Measurements from ENCODE around the gene CFAP57. TPM values are rescaled to one million over a fixed set of nuclear protein-coding genes. Genes with fewer than 3 reads are reported as not detected.

Gene CFAP57
- total and polyA plus RNA-seq, 2 of the 4 experiments (the other 2 are of a cell fraction) = 0.29 to 0.36 TPM

- H2AFZ ChIP-seq (replicated peaks; ENCODE audit: low read length, poor library complexity) = no peak overlapping the region
- CTCF ChIA-PET = no interaction called here
- H3K36me3 ChIP-seq (ENCODE audit: control insufficient read depth, insufficient read depth, low read length) = no peaks in the 10 kb centered on the region
- H4K20me1 ChIP-seq (ENCODE audit: insufficient read depth, low read length) = no peaks in the 10 kb centered on the region
- no peak for TF ChIP-seq BHLHE40 (IDR thresholded peaks at IDR 0.05; ENCODE audit: low read depth, low read length)
- no peak for TF ChIP-seq NFE2L2 (IDR thresholded peaks at IDR 0.05; ENCODE audit: low read depth, low read length)
- no peak for TF ChIP-seq CTCF (conservative IDR thresholded peaks at IDR 0.05; ENCODE audit: low read depth, low read length)
- no peak for TF ChIP-seq MXI1 (IDR thresholded peaks at IDR 0.05; ENCODE audit: borderline replicate concordance, low read depth, low read length)
- no peak for TF ChIP-seq RCOR1 (IDR thresholded peaks at IDR 0.05; ENCODE audit: insufficient replicate concordance, low read length)
- no peak for TF ChIP-seq ELK1 (IDR thresholded peaks at IDR 0.05; ENCODE audit: borderline replicate concordance, low read depth, low read length)
- TF ChIP-seq MAFK (IDR thresholded peaks at IDR 0.05; ENCODE audit: low read depth, low read length) = no peak
- no peak for TF ChIP-seq MAZ (IDR thresholded peaks at IDR 0.05; ENCODE audit: borderline replicate concordance, low read depth, low read length)
- no peak for TF ChIP-seq RAD21 (IDR thresholded peaks at IDR 0.05; ENCODE audit: low read length)
- TF ChIP-seq CHD1 (IDR thresholded peaks at IDR 0.05; ENCODE audit: low read depth, low read length) = no peak
- TF ChIP-seq FOS (IDR thresholded peaks at IDR 0.05; ENCODE audit: low read depth, low read length) = no peak
- no peak for TF ChIP-seq USF2 (IDR thresholded peaks at IDR 0.05; ENCODE audit: low read depth, low read length)
- TF ChIP-seq SMC3 (IDR thresholded peaks at IDR 0.05; ENCODE audit: low read depth, low read length) = no peak
- TF ChIP-seq RFX5 (IDR thresholded peaks at IDR 0.05; ENCODE audit: low read depth, low read length) = no peak
- TF ChIP-seq POLR2A (IDR thresholded peaks at IDR 0.05; ENCODE audit: low read depth, low read length) = no peak
- no peak for TF ChIP-seq CEBPB (IDR thresholded peaks at IDR 0.05; ENCODE audit: low read depth, low read length)
- intact Hi-C loops (cut with micrococcal nuclease) = no loop called here
- ATAC-seq (ENCODE audit: low read depth) (no peak), DNase-seq (no peak)
- no peak overlapping the region for H3K18ac ChIP-seq (ENCODE audit: low read depth, low read length)
- peaks cover 6% of the 10 kb centered on the region for H3K27me3 ChIP-seq (ENCODE audit: control insufficient read depth, insufficient read depth, low read length)
- no peak overlapping the region for H4K5ac ChIP-seq (ENCODE audit: low read depth, low read length)
- H3K4me1 ChIP-seq (ENCODE audit: control insufficient read depth, insufficient read depth, low read length) = no peaks in the 10 kb centered on the region
- no peak overlapping the region for H3K14ac ChIP-seq (replicated peaks; ENCODE audit: low read depth, low read length)
- no peaks in the 10 kb centered on the region for H3K79me1 ChIP-seq (ENCODE audit: low read depth in 1 of 2, low read length in 2 of 2)
- H4K8ac ChIP-seq (ENCODE audit: low read depth in 2 of 2, low read length in 2 of 2) = no peak overlapping the region
- H3K9me1 ChIP-seq (ENCODE audit: insufficient read depth, low read length) = peaks cover 2% of the 10 kb centered on the region; the same call in 1 of the 2 replicates
- no peak overlapping the region for H2AK5ac ChIP-seq (ENCODE audit: low read depth, low read length)
- dilution Hi-C loops (cut with HindIII; ENCODE audit: low sequenced_read_pairs, unreplicated experiment) = no loop called here
- H2BK20ac ChIP-seq (ENCODE audit: low read depth, low read length) = no peak overlapping the region
- WGBS, 2 experiments (ENCODE audit: extremely low coverage in 2 of 2, insufficient read length in 1 of 2) = 92% methylated on average over 2 of the region's 3 CpGs; no CpG with 5 or more reads in 1 of the 2 experiments
- POLR2A ChIA-PET (ENCODE audit: unreplicated experiment) = no interaction called here
- no peak overlapping the region for H3K4ac ChIP-seq (ENCODE audit: low read depth, low read length)
- no peak overlapping the region for H3K4me2 ChIP-seq (ENCODE audit: low read depth, low read length)
- H3K27ac ChIP-seq (ENCODE audit: insufficient read depth, low read length) = no peak overlapping the region
- H3K9ac ChIP-seq (ENCODE audit: low read depth, low read length) = no peak overlapping the region
- H3K56ac ChIP-seq (ENCODE audit: extremely low read depth, insufficient read depth, low read length) = no peak overlapping the region
- H3K4me3 ChIP-seq (ENCODE audit: insufficient read depth, low read depth, low read length) = no peak overlapping the region
- H2BK5ac ChIP-seq (ENCODE audit: low read depth, low read length, poor library complexity, severe bottlenecking) = no peak overlapping the region
- H4K91ac ChIP-seq (ENCODE audit: insufficient read depth, low read depth, low read length) = no peak overlapping the region
- H2AK9ac ChIP-seq (replicated peaks; ENCODE audit: low read depth, low read length, poor library complexity) = no peak overlapping the region
- H2BK120ac ChIP-seq (ENCODE audit: low read depth, low read length) = no peak overlapping the region
- H2BK15ac ChIP-seq (ENCODE audit: low read depth, low read length) = no peak overlapping the region
- no TSS peak for BruUV-seq (replicated peaks)
- in situ Hi-C loops (cut with MboI; ENCODE audit: low sequenced_read_pairs) = no loop called here
- no peaks in the 10 kb centered on the region for H3K9me3 ChIP-seq (ENCODE audit: control insufficient read depth, insufficient read depth, low read length)
- no peak overlapping the region for H3K23ac ChIP-seq (ENCODE audit: low read depth, low read length)
Observed at GRCh38 chr1:43184995-43185394, 12.9 kb downstream of the CFAP57 start.

All from IMR-90 (cell line).